HG03432 (cell line): ENCODE measurements around the gene HPS4.
"Not testable (repeated sequence)": the region's sequence is repeated elsewhere in the genome, so short reads cannot be mapped to it uniquely, and the experiment has no call there.

Experiments used
- ATAC-seq: cut with Tn5 transposase; IDR thresholded peaks from one replicate; pipeline ENCODE4 v1.9.1; 2021; ENCODE audit warnings: mild to moderate bottlenecking, moderate library complexity; ENCODE audit not compliant: unreplicated experiment

The HPS4 gene

DNA sequence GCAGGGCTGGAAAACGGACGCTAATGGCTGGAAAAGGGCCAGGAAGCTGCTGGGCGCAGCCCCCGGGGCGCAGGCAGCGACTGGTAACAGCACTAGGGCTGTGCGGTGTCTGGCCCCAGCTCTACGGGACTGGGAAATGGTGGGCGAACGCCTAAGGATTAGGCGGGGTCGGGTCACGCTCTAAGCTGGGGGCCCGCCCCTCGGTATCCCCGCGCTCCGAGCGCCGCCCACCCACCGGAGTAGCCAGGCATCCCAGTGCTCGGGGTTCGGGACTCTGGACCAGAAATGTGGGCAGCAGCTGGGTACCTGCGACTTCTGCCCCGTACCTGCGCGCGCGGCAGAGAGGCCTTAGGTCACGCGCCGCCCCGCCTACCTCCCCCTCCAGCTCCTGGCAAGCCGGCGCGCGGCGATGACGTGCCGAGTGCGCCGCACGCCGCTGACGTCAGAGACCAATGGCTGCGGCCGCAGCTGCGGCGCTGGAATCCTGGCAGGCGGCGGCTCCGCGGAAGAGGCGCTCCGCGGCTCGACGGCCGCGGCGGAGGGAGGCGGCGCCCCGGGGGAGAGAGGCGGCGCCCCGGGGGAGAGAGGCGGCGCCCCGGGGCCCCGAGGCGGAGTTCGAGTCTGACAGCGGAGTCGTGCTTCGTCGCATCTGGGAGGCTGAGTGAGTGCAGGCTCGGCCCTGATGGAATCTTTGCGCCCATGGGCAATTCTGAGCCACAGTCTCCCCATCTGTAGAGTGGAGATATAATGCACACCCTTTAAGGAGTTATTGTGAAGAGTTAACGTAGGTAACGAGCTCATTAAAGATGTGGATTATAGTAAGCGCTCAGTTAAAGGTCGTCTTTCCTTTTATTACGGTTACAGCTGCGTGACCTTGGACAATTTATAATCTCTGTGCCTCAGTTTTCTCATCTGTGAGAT, at the start of gene HPS4, which contains the start of gene SRRD:
HPS4 (minus strand) TSS at position 345 of the 921 bp plus-strand sequence. CDS start 2,021 bp downstream, outside the sequence.
SRRD (plus strand) TSS at position 439 of the 921 bp plus-strand sequence; CDS start at position 453, 14 bp downstream.
- peak; percentile 80 for ATAC-seq

DNA sequence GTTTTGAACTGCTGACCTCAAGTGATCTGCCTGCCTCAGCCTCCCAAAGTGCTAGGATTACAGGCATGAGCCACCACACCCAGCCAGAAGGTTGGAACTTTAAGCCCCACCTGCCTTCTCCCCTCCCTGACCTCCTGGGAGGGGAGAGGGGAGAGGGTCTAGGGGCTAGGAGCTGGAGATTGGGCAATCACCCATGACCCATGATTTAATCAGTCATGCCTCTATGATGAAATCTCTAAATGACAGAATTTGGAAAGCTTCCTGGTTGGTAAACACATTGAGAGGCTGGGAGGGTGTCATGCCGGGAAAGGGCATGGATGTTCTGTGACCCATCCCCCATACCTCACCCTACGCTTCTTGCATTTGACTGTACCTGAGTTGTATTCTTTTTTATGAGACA, 45.8 kb upstream of the HPS4 start:
- no peak for ATAC-seq

DNA sequence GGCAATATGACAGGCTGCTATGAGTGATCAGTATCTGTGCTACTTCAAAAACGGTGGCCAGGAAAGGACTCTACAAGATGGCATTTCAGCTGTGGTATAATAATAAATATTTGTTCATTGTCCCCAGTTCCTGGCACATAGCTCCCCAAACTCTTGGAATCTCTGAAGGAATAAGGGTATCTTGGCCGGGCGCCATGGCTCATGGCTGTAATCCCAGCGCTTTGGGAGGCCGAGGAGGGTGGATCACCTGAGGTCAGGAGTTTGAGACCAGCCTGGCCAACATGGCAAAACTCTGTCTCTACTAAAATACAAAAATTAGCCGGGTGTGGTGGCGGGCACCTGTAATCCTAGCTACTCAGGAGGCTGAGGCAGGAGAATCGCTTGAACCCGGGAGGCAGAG, 44.9 kb upstream of the HPS4 start:
- ATAC-seq = not testable (repeated sequence)

DNA sequence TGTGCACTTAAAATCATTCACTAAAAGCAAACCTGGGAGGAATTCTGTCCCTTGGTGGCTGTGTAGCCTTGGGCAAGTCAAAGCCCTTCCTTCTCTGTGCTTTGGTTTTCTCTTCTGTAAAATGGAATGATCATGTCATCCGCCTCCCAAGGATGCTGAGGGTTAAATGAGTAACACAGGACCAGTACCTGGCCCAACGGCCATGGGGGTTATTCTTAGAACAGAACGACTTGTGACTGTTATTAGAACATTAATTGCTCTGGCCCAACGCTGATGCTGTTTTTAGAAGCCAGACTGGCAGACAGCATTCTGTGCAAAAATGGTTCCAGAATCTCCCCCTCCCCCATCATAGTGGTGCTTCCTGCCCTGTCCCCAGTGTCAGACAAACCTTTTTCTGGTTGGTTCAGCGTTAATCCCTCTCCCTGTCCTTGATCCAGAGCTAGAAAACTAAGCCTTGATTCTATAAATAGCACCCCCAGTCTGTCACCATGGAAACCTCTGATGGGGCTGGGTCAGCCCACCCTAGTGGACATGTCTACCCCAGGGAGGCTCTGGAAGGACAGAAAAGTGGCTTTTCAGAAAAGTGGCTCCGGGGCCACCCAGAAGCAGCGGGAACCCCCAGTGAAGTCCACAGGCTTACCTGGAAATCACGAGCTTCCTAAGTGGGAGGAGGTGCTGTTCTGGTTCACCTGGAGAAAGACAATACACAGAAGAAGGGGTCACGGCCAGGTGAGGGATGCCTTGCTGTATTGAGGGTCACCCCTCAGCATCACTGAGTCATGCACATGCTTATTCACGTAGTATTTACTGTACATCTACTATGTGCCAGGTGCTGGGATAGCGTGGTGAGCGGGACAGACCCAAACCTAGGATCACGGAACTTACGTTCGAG, 44.2 kb upstream of the HPS4 start:
- ATAC-seq = no peak

DNA sequence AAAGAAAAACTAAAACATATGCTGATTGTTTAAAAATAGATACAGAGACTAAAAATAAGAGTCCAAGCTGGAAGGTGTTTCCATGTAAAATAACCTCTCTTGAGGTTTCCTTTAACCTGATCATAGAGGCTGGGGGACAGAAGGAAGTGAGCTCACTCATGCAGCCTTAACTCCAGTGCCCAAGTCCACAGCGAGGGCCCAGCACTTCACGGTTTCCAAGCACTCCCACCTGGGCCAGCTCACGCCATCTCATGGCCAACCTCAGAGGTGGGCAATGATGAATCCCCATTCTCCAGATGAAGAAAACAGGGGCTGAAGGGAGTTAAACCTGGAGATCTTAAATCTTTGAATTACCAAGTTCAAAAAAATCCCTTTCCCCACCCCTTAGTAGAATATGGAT, 43.6 kb upstream of the HPS4 start:
- ATAC-seq = no peak

DNA sequence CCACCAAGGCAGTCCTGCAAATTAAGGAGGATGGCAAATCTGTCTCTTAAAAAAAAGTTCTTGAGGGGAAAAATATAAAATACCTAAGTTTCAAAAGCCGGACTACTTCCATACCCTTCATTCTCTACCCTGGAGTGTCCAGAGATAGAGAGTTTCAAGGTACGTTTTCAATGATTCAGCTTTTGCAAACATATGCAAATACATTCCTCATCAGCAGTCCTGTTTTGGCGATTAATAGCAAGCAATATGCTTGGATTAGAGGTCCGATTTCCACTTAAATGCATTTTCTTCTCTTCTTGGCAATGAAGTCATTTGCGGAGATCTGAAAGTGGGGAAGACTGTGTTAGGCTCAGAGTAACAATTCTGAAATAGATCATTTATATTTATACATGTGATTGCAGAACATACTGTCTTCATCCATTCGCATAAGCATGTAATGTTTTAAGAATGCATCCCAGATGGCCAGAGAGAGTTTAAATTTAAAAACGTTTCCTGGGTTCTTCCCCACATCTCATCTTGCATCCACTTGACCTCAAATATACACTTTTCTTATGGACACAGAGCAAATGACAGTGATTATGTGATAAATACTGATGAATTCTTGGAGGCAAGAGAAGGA, 42.5 kb upstream of the HPS4 start:
- ATAC-seq = no peak

DNA sequence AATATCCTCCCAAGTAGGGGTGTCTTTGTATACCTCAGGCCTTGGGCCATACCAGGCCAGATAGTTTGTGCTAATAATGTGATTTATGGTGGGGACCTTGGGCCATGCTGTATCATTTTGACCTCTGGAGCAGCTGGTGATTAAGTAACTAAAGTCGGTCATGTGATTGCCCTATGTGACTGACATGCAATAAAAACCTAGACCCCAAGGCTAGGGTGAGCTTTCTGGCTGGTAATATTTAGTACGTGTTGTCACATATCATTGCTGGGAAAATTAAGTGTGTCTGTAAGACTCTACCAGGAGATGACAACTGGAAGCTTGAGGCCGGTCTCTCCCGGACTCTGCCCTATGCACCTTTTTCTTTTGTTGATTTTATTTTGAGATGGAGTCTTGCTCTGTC, 41.3 kb upstream of the HPS4 start:
- no peak for ATAC-seq

DNA sequence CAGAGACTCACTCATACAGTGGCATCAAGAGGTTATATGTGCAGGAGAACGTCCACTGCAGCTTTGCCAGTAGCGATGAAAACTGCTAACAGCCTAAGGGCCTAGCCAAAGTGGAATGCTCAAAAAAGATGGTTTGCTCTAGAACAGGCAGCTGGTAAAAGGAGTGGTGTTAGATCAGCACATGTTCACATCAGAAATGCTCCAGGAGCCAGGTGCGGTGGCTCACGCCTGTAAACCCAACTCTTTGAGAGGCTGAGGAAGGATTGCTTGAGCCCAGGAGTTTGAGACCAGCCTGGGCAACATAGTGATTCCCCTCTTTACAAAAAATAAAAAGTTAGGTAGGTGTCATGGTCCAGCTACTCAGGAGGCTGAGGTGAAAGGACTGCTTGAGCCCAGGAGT, 39.0 kb upstream of the HPS4 start:
- no peak for ATAC-seq

DNA sequence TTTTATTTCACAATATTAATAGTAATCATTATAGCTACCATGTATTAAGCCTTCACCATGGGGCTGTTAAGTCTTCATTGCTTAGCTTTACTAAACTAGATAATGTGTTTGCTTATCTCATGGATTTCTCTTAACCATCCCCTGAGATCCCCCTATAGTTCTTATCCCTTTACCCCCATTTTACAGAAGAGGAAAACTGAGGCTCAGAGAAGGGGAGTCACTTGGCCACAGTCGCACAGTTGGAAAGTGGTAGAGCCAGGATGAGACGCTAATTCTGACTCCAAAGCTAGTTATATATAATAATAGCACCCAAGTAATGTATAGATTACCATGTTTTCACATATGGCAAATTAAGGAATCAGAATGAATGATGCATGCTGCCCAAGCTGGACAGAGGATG, 38.4 kb upstream of the HPS4 start:
- no peak for ATAC-seq

DNA sequence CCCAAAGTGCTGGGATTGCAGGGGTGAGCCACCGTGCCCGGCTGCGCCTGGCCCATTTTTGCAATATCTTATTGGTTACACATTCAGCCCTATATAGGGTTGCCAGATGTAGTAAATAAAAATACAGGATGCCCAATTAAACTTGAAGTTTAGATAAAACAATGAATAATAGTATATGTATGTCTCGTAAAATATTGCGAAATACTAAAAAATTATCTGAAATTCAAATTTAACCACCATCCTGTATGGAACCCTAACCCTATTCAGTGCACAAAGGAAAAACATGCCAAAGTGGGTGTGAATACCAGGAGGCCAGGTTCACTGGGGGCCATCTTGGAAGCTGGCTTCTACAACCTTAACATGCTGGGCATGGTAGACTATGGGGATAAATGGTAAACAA, 33.8 kb upstream of the HPS4 start:
- no peak for ATAC-seq

DNA sequence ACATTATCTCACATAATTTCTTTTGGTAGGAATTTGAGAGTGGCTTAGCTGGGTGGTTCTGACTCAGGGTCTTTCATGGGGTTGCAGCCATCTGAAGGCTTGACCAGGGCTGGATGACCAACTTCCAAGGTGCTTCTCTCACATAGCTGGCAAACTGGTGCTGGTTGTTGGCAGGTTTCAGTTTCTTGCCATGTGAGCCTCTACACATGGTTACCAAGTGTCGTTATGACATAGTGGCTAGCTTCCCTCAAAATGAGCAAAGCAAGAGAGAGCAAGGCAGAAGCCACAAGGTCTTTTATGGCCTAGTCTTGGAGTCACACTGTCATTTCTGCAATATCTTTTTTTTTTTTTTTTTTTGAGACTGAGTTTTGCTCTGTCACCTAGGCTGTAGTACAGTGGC, 32.9 kb upstream of the HPS4 start:
- no peak for ATAC-seq

DNA sequence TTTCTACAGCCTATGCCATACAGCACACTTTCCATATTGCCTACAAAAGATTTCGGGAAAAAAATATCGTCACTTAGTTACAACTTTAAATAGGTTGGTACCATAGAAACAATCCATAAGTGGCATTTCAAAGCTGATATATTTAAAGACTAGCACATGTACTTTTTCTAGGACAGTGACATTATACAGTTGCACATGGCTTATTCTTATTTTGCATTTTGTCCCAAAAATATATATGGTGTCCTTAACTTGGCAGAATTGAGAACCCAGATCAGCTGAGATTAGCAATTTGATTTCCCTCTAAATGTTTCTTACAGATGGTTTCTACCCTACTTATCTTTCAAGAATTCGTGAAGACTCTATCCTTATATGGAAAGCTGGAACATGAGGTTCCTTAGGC, 32.3 kb upstream of the HPS4 start:
- ATAC-seq = no peak

DNA sequence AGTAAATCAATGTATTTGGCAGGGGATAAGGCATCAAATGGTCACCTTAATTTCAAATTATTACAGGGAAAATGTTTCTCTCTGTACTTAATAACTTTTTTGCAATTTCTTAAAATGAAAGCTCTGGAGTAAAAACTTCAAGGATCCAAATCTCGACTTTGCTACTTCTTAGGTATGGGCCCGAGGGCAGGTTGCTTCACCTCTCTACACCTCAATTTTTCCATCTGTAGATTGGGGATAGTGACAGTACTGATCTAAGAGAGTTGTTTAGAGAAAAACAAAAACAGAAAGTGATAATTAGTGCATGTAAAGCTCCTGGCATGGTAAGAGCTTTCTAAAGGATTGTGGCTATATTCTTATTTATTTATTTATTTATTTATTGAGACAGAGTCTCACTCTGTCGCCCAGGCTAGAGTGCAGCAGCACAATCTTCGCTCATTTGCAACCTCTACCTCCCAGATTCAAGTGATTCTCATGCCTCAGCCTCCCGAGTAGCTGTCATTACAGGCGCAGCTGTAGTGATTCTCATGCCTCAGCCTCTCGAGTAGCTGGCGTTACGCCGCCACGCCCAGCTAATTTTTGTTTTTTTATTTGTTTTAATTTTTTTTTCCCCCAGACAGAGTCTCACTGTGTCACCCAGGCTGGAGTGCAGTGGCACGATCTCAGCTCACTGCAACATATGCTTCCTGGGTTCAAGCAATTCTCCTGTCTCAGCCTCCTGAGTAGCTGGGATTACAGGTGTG, 31.0 kb upstream of the HPS4 start:
- ATAC-seq = no peak

DNA sequence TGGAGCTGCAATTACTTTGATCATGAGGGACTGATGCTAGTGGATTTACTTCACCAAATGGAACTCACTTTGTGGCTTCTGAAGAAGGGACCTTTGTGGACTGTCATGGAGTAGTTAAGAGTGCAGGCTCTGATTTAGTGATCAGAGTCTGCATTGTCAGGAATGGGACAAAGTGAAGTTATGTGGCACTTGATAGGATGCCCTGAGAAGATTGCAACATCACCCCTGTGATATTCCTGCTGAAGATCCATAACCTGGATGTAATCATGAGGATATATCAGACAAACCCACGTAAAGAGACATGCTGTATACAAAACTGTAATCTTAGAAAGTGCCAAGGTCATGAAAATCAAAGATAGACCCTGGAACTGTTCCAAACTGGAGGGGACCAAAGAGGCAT, 30.3 kb upstream of the HPS4 start:
- ATAC-seq = no peak

DNA sequence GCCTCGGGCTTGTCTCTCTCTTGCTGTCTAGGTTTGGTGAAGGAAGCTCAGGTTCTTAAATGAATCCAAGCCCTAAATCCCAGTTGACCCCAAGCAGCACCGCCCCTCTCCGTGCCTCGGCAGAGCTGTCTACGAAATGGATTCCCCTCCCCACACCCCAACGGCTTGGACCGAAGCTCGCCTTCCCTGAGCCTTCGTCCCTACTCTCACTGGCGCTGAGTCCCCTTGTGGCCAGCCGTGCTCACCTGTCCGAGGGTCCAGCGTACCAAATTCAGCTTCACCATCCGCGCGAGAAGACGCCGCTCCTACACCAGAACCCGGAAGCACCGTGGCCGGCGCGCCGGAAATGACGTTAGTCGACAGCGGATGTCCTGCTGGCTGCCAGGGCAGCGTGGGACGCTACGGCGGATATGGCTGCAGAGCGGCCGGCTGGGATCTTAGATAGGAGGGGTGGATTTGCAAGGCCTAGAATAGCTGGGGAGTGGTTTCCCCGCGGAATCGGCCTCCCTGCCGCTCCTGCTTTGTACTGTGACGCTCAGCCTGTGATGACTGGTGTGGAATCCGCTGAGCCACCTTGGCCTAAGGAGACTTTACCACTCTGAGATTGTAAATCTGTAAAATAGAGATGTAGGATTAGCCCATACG, 28.7 kb upstream of the HPS4 start, which contains the start of gene TFIP11:
TFIP11 (minus strand) TSS at position 325 of the 645 bp plus-strand sequence. CDS start 2,201 bp downstream, outside the sequence.
- ATAC-seq = peak; percentile 96

DNA sequence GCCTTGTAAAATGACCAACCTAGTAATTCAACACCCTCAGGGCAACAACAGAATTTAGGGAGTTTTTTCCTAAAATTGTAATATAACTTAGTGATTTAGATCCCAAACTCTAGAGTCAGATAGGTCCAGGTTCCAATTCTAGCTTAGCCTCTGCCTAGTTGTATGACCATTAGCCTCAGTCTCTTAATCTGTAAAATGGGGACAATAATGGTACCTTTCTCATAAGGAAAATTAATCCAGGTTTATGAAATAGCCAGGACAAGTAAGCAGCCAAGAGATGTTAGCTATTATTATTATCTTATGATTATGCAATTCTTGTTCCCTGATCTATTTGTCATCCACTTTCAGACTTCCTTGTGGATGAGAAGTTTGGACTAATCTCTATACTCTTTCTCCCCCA, 24.6 kb upstream of the HPS4 start:
- no peak for ATAC-seq

DNA sequence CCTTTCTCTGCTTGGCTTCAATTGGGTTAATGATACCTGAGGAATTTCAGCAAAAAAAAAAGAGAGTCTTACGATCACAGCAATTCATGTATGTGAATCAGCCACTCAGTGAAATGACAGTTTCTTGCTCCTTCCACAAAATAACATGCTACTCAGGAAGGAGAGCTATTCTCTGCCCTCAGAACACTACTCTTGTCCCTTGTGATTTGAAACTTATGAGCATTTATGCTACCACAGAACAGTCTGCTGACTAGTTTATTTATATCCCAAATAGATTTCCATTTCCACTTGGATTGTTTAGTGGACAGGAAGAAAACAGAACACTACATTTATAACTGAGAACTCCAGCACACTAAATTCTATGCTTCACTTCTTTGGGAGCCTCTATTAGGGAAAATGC, 20.2 kb upstream of the HPS4 start:
- no peak for ATAC-seq

DNA sequence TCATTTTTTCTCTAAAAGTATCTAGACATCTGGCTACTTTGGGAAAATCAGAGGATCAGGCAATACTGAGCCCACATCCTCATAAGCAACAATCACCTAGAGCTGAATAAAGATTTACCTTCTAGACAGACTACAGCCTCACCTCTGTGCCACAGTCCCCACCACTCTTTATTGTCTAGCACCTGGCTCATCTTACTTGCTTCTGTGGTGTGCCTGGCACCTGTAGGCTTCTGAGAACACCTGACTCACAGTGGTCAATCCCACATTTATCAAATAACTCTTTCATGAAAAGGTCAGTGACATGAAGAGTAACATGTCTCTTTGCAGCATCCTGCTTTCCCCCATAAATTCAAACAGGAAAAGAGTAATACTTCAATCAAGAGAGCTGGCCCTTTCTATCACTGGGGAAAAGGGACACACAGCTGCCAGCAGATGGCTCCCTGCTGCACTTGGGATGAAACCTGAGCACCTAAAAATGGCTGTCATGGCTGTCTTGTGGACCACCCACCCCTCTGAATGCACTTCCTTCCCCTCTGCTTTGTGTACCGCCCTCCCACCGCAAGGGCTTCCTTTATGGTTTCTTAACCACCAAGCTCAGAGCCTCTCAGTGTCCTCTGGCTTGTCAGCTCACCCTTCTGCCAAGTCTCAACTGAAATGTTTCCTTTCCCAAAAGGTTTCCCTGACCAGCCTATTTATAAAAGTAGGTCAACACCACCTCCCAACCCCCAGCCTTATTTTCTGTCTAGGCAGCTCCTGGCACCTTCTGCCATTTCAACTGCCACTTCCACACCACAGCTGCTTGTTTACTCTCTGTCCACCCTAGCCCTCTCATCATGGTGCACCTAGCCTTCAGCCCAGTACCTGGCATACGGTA, 19.3 kb upstream of the HPS4 start:
- ATAC-seq = no peak

DNA sequence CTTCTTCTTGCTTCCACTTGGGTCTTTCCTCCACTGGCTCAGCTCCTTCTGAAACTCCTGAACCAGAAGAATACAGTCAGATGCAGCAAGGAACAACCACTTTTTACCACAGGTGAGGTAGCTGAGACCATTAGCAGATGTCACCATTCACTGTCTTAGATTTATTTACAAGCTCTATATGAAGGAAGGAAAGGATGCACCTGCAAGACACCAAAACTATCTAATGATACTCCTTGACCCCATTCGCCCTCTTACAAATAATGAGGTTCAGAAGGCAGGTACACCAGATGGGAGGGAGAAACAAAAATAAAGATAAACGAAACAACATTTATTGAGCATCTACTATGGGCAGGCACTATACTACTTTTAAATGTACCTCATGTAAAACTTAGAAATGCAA, 18.4 kb upstream of the HPS4 start:
- ATAC-seq = no peak
